ENCODE data around the gene CPN2. TPM values are rescaled to one million over a fixed set of nuclear protein-coding genes. Genes with fewer than 3 reads are reported as not detected.
A peak's percentile ranks its signal among the peaks of the same experiment; 100 is the strongest.

Gene CPN2
- total and polyA plus RNA-seq, 2 of the 8 experiments (the other 6 are each of a cell fraction or from before 2014, with no cell fraction given): 0.03 TPM; not detected in 1

DNA sequence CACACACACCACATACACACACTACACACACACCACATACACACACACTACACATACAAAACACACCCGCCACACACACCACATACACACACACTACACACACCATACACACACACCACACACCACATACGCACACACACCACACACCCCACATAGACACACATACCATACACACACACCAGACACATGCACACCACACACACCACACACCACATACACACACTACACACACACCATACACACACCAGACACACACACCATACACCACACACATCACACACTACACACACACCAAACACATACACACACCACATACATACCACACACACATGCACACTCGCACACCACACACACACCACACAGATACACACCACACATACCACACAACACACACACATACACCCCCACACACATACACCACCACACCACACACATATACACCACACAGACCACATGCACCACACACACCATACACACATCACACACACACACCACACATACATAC is 26.3 kb downstream of the CPN2 start:
- Histone ChIP-seq H2BK12ac (ENCODE audit: low read depth, low read length) (peak overlapping the region; percentile 81; the same call in 1 of the 2 replicates), H4K20me1 (replicated peaks in 1 of 2; ENCODE audit: control insufficient read depth in 1 of 2, insufficient read depth in 2 of 2, low read length in 2 of 2) (peaks cover 0 to 23% of the 10 kb centered on the region in 2 experiments), H3K4me1 (replicated peaks in 1 of 4; ENCODE audit: control insufficient read depth in 3 of 4, insufficient read depth in 4 of 4, low read length in 3 of 4) (peaks cover 0 to 2% (median 0%) of the 10 kb centered on the region in 4 experiments; a peak in 3 of 7 replicates), H3K4me3 (ENCODE audit: extremely low read depth in 1 of 4, insufficient read depth in 2 of 4, low read depth in 3 of 4, low read length in 4 of 4) (no peak overlapping the region), H3K18ac (ENCODE audit: extremely low read depth, low read length) (no peak overlapping the region), H3K4me2 (ENCODE audit: insufficient read depth in 1 of 2, low read depth in 2 of 2, low read length in 2 of 2) (no peak overlapping the region), H3K79me2 (ENCODE audit: control insufficient read depth in 1 of 2, insufficient read depth in 2 of 2, low read length in 2 of 2) (no peaks in the 10 kb centered on the region), H3K36me3 (ENCODE audit: control insufficient read depth in 2 of 4, insufficient read depth in 4 of 4, low read length in 3 of 4) (no peaks in the 10 kb centered on the region; a peak in 1 of 8 replicates), H3K79me1 (ENCODE audit: low read depth, low read length) (peaks cover 14% of the 10 kb centered on the region), H3K23ac (ENCODE audit: insufficient read length) (no peak overlapping the region), H2BK120ac (replicated peaks; ENCODE audit: low read depth, low read length) (no peak overlapping the region), H2BK5ac (ENCODE audit: low read depth, low read length) (peak overlapping the region; percentile 5; the same call in 1 of the 2 replicates), H4K5ac (ENCODE audit: insufficient read length, low read depth, low read length) (no peak overlapping the region), H2BK15ac (ENCODE audit: low read length) (peak overlapping the region; percentile 34; the same call in 1 of the 2 replicates), H2AFZ (ENCODE audit: low read length) (no peak overlapping the region), H3K27me3 (replicated peaks in 1 of 4; ENCODE audit: control insufficient read depth in 3 of 4, extremely low read depth in 1 of 4, insufficient read depth in 3 of 4, low read length in 3 of 4) (peaks cover 0 to 3% (median 0%) of the 10 kb centered on the region in 4 experiments; a peak in 1 of 7 replicates), H3K9me3 (ENCODE audit: insufficient read depth in 2 of 2, low read depth in 1 of 2, low read length in 1 of 2) (peaks cover 15 to 20% of the 10 kb centered on the region in 2 experiments), H3K14ac (ENCODE audit: insufficient read length) (no peak overlapping the region), H4K91ac (replicated peaks; ENCODE audit: insufficient read length, low read length) (peak overlapping the region; percentile 98), H3K23me2 (ENCODE audit: low read depth, low read length) (peaks cover 28% of the 10 kb centered on the region; the same call in 1 of the 2 replicates), H3K56ac (replicated peaks; ENCODE audit: insufficient read length, low read depth, low read length) (peak overlapping the region; percentile 100), H2AK5ac (ENCODE audit: low read depth, low read length) (peak overlapping the region; percentile 89), H3K27ac (ENCODE audit: low read depth, low read length) (no peak overlapping the region), H3K4ac (replicated peaks; ENCODE audit: insufficient read length, low read depth, low read length) (peak overlapping the region; percentile 97), H4K8ac (ENCODE audit: extremely low read depth, insufficient read depth, low read length) (no peak overlapping the region), H2BK20ac (ENCODE audit: low read length) (peak overlapping the region; percentile 49; the same call in 1 of the 2 replicates), H3K9ac (replicated peaks in 1 of 4; ENCODE audit: extremely low read depth in 1 of 4, low read depth in 3 of 4, low read length in 3 of 4) (peak overlapping the region in 1 of 4 experiments; percentile 28; a peak in 2 of 7 replicates)
- WGBS, 2 experiments (ENCODE audit: extremely low coverage in 1 of 2, insufficient coverage in 1 of 2, insufficient read length in 1 of 2, insufficient replicate concordance in 2 of 2, low coverage in 1 of 2, low lambda C conversion rate in 2 of 2, missing lambda C conversion rate in 1 of 2): 79% methylated on average over 3 of the region's 3 CpGs; no CpG with 5 or more reads in 1 of the 2 experiments
- DNase-seq (ENCODE audit: low read depth in 1 of 2, low spot score in 2 of 2) (no peak), FAIRE-seq (no peak)
- TF ChIP-seq SIRT6 (IDR thresholded peaks at IDR 0.05; ENCODE audit: low read length) (no peak), SP4 (IDR thresholded peaks at IDR 0.05; ENCODE audit: low read length) (no peak), PHF8 (conservative IDR thresholded peaks at IDR 0.05; ENCODE audit: low read depth, low read length) (no peak), TBP (IDR thresholded peaks at IDR 0.05; ENCODE audit: low read depth, low read length) (no peak), RXRA (IDR thresholded peaks at IDR 0.05; ENCODE audit: insufficient read depth, low read depth, low read length) (no peak), MAFK (IDR thresholded peaks at IDR 0.05; ENCODE audit: low read depth, low read length) (no peak)
- POLR2A ChIA-PET (ENCODE audit: partially characterized antibody): interaction anchor here (0.7 kb wide), 1 partner anchor 9 kb away, joined by 3 read pairs; no protein-coding TSS in a partner anchor
- CTCF ChIA-PET (ENCODE audit: partially characterized antibody): interaction anchor here (0.6 to 1.1 kb wide), 4 partner anchors 19 to 321 kb away, joined by 3 read pairs; no protein-coding TSS in a partner anchor

Data from H1 (cell line).